OCI-LY7 (cell line): Measurements from ENCODE around the gene CDCA8. TPM values are rescaled to one million over a fixed set of nuclear protein-coding genes. Genes with fewer than 3 reads are reported as not detected.

Experiments
- BruUV-seq: library from RNA; stranded (reverse); fragments of 400-500 nt; replicated peaks from 2 replicates; lab custom pipeline; 2021; lab: Mats Ljungman, UMichigan
- CTCF ChIA-PET: fragments of 300-600 bp; sonication (Branson Sonifier 250); formaldehyde crosslinking; loops from one replicate; lab custom pipeline; 2022; ENCODE audit warnings: antibody characterized with exemption; ENCODE audit not compliant: unreplicated experiment; lab: Charles Lee
- POLR2A ChIA-PET: fragments of 300-600 bp; sonication (Branson Sonifier 250); formaldehyde crosslinking; loops from one replicate; lab custom pipeline; 2022; ENCODE audit warnings: antibody characterized with exemption; lab: Charles Lee
- DNase-seq: peaks from one replicate; pipeline ENCODE4 v3.0.0-alpha.2; 2015; ENCODE audit warnings: low spot score
- H2AFZ ChIP-seq: fragments of 200-600 bp; sonication (generic), shearing (Covaris generic); 2 replicates; pipeline ENCODE4 v1.6.1; 2014; ENCODE audit warnings: mild to moderate bottlenecking, antibody characterized with exemption, low read length, moderate library complexity
- H3K27ac ChIP-seq: fragments of 200-600 bp; sonication (generic); 2 replicates; pipeline ENCODE4 v1.5.1; 2014; ENCODE audit warnings: mixed run types, low read depth, mild to moderate bottlenecking, moderate library complexity, low read length, inconsistent platforms; ENCODE audit not compliant: poor library complexity, severe bottlenecking
- H3K36me3 ChIP-seq: fragments of 200-600 bp; sonication (generic); 2 replicates; pipeline ENCODE4 v1.6.1; 2014; ENCODE audit warnings: mild to moderate bottlenecking, antibody characterized with exemption, low read length, moderate library complexity, mixed read lengths; ENCODE audit not compliant: insufficient read depth
- H3K4me1 ChIP-seq: fragments of 200-600 bp; sonication (generic); 2 replicates; pipeline ENCODE4 v1.5.1; 2014; ENCODE audit warnings: mild to moderate bottlenecking, low read length; ENCODE audit not compliant: insufficient read depth, poor library complexity, severe bottlenecking
- H3K4me2 ChIP-seq: fragments of 200-600 bp; sonication (generic); 2 replicates; pipeline ENCODE4 v1.6.1; 2014; ENCODE audit warnings: mild to moderate bottlenecking, low read length
- H3K4me3 ChIP-seq: fragments of 200-600 bp; sonication (generic); 2 replicates; pipeline ENCODE4 v1.5.1; 2014; ENCODE audit warnings: mild to moderate bottlenecking, low read depth, low read length; ENCODE audit not compliant: poor library complexity, severe bottlenecking
- H3K79me2 ChIP-seq: fragments of 200-600 bp; sonication (generic); 2 replicates; pipeline ENCODE4 v1.6.1; 2016; ENCODE audit warnings: low read depth, mild to moderate bottlenecking, low read length, moderate library complexity, mixed read lengths; ENCODE audit not compliant: insufficient read depth
- H3K9me2 ChIP-seq: fragments of 200-600 bp; sonication (generic); 2 replicates; pipeline ENCODE4 v1.6.1; 2016; ENCODE audit warnings: mild to moderate bottlenecking, low read length, mixed read lengths; ENCODE audit not compliant: insufficient read depth
- H3K9me3 ChIP-seq: fragments of 200-600 bp; sonication (generic); 2 replicates; pipeline ENCODE4 v1.6.1; 2014; ENCODE audit warnings: mild to moderate bottlenecking, mixed run types, low read length, mixed read lengths
- H4K20me1 ChIP-seq: fragments of 200-600 bp; sonication (generic); 2 replicates; pipeline ENCODE4 v1.6.1; 2014; ENCODE audit warnings: mild to moderate bottlenecking, antibody characterized with exemption, low read length, moderate library complexity, mixed read lengths; ENCODE audit not compliant: insufficient read depth
- EZH2phosphoT487 ChIP-seq: fragments of 200-600 bp; sonication (generic); IDR thresholded peaks from 2 replicates; pipeline ENCODE4 v1.6.1; 2018; ENCODE audit warnings: low read depth, borderline replicate concordance, mild to moderate bottlenecking, mixed run types, antibody characterized with exemption, low read length, moderate library complexity, mixed read lengths
- intact Hi-C: fragments of 100-400 bp; cut with micrococcal nuclease; formaldehyde crosslinking; loops from one replicate; pipeline ENCODE4 v1.10.0; 2022; ENCODE audit not compliant: unreplicated experiment
- total RNA-seq, 2 experiments: library from RNA; depleted of rRNA in 1 of 2; stranded (reverse); fragments of >200 nt in 1 of 2; shearing (Covaris generic) in 1 of 2; gene quantifications; 2 replicates each; pipeline ENCODE4 v1.2.3, GENCODE V29; 2014 to 2022
- TF ChIP-seq, protein P1 (sequence below): fragments of 200-600 bp; sonication (generic); conservative IDR thresholded peaks from 2 replicates; pipeline ENCODE4 v1.5.1; 2014; ENCODE audit warnings: mild to moderate bottlenecking, antibody characterized with exemption, low read length, moderate library complexity, mixed read lengths

The CDCA8 gene
- total RNA-seq, 2 experiments from 2014 or later, result 60.0 to 111 TPM

DNA sequence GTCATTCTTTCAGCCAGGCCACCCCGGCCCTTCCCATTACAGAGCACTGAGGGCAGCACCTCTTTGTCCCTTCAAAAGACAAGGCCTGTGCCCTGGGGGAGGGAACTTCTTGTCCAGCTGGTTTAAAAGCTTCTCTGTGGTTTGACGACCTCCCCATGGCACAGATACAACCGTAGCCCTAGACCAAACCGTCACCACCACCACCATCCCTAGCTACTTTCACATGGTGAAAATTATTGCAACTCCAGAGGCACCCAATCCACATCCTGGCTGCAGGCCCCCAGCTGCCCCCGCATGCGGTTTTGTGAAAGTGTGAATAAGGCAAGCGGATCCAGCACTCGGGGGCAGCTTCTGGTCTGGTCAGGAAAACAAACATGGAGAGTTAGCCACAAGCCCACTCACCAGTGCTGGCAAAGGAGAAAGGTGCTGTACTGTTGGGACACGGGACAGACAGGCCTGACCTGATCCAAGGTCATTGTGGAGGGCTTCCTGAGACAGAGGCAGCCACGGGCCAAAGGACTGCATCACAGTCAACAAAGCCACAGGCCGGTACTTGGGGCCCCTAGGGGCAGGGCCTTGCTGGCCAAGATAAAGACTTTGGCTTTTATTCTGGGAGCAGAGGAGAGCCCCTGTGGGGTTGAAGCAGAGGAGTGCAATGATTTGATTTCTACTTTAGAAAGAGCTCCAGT, 31.2 kb downstream of the CDCA8 start:
- ChIA-PET CTCF (no interaction called here), POLR2A (interaction anchor here (0.6 kb wide), 1 partner anchor 430 kb away, joined by 5 read pairs; no protein-coding TSS in a partner anchor)
- H3K9me2 ChIP-seq, result no peaks in the 10 kb centered on the region
- H3K79me2 ChIP-seq, result no peaks in the 10 kb centered on the region
- DNase-seq, result no peak
- no peaks in the 10 kb centered on the region for H3K4me1 ChIP-seq
- no peak overlapping the region for H3K4me3 ChIP-seq
- intact Hi-C loops, result no loop called here
- no TSS peak for BruUV-seq
- H3K27ac ChIP-seq, result no peak overlapping the region
- H3K9me3 ChIP-seq, result no peaks in the 10 kb centered on the region
- H3K4me2 ChIP-seq, result no peak overlapping the region
- no peak overlapping the region for H2AFZ ChIP-seq
- H4K20me1 ChIP-seq, result no peaks in the 10 kb centered on the region
- TF ChIP-seq, protein P1, sequence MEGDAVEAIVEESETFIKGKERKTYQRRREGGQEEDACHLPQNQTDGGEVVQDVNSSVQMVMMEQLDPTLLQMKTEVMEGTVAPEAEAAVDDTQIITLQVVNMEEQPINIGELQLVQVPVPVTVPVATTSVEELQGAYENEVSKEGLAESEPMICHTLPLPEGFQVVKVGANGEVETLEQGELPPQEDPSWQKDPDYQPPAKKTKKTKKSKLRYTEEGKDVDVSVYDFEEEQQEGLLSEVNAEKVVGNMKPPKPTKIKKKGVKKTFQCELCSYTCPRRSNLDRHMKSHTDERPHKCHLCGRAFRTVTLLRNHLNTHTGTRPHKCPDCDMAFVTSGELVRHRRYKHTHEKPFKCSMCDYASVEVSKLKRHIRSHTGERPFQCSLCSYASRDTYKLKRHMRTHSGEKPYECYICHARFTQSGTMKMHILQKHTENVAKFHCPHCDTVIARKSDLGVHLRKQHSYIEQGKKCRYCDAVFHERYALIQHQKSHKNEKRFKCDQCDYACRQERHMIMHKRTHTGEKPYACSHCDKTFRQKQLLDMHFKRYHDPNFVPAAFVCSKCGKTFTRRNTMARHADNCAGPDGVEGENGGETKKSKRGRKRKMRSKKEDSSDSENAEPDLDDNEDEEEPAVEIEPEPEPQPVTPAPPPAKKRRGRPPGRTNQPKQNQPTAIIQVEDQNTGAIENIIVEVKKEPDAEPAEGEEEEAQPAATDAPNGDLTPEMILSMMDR, result no peak
- no peak for TF ChIP-seq EZH2phosphoT487
- H3K36me3 ChIP-seq, result no peaks in the 10 kb centered on the region

DNA sequence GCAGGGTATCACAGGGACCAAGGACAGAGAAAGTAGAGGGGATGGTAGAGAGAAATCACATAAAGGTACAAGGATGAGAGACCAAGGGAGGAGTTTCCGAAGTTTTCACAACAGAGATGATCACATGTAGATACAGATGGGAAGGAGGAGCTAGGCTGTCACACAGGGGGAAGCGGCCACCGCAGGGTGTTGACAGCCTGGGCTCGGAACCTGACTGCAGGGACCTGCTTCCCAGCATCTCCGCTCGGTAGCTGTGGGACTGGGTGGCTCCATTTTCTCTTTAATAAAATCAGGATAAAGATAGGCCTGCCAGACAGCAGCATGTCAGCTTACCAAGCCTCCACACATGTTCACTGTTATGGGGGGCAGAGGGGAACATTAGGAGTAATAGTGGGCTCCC, 32.3 kb downstream of the CDCA8 start:
- Histone ChIP-seq H3K4me3 (no peak overlapping the region), H3K9me2 (no peaks in the 10 kb centered on the region), H3K4me2 (no peak overlapping the region), H3K27ac (no peak overlapping the region), H3K36me3 (no peaks in the 10 kb centered on the region), H4K20me1 (no peaks in the 10 kb centered on the region), H2AFZ (no peak overlapping the region), H3K9me3 (no peaks in the 10 kb centered on the region), H3K79me2 (no peaks in the 10 kb centered on the region), H3K4me1 (no peaks in the 10 kb centered on the region)
- ChIA-PET POLR2A (no interaction called here), CTCF (no interaction called here)
- intact Hi-C loops, result no loop called here
- TF ChIP-seq EZH2phosphoT487, result no peak
- BruUV-seq, result no TSS peak
- DNase-seq, result no peak

- Histone ChIP-seq H3K4me2 (no peak overlapping the region), H3K4me1 (no peaks in the 10 kb centered on the region), H2AFZ (no peak overlapping the region), H3K4me3 (no peak overlapping the region), H3K27ac (no peak overlapping the region), H4K20me1 (no peaks in the 10 kb centered on the region), H3K36me3 (no peaks in the 10 kb centered on the region), H3K9me3 (no peaks in the 10 kb centered on the region), H3K9me2 (no peaks in the 10 kb centered on the region), H3K79me2 (no peaks in the 10 kb centered on the region)
- CTCF ChIA-PET, result no interaction called here
- no peak for TF ChIP-seq EZH2phosphoT487
- TF ChIP-seq, protein P1, result no peak
- DNase-seq, result no peak
- intact Hi-C loops, result no loop called here
- no TSS peak for BruUV-seq
- POLR2A ChIA-PET, result no interaction called here
Observed at GRCh38 chr1:37725851-37726613, 33.7 kb downstream of the CDCA8 start.
